ENCODE results near the gene ZBTB7C.

ZBTB7C gene

GRCh38 chr18:48417985-48418384 is 8.8 kb upstream of the ZBTB7C start:
- no peak for DNase-seq

- DNase-seq, result no peak
Observed at GRCh38 chr18:48413342-48413741, 4.2 kb upstream of the ZBTB7C start.

GRCh38 chr18:48412339-48412929 is 3.3 kb upstream of the ZBTB7C start:
- no peak for DNase-seq

- DNase-seq, result peak; percentile 89
Observed at GRCh38 chr18:48410095-48410920, 1.1 kb upstream of the ZBTB7C start.

GRCh38 chr18:48409591-48410094 is 460 bp upstream of the ZBTB7C start:
- DNase-seq, result no peak

GRCh38 chr18:48408111-48408726 is 964 bp downstream of the ZBTB7C start:
- DNase-seq, result no peak

- no peak for DNase-seq
Observed at GRCh38 chr18:48407358-48407757, 1.8 kb downstream of the ZBTB7C start.

- DNase-seq, result no peak
Observed at GRCh38 chr18:48405978-48406377, 3.2 kb downstream of the ZBTB7C start.

- DNase-seq, result no peak
Observed at GRCh38 chr18:48404716-48405507, 4.3 kb downstream of the ZBTB7C start.

GRCh38 chr18:48402953-48403352 is 6.2 kb downstream of the ZBTB7C start:
- no peak for DNase-seq

GRCh38 chr18:48399303-48400075 is 9.7 kb downstream of the ZBTB7C start:
- DNase-seq, result no peak

- no peak for DNase-seq
Observed at GRCh38 chr18:48398074-48398473, 11.1 kb downstream of the ZBTB7C start.

GRCh38 chr18:48397021-48397420 is 12.2 kb downstream of the ZBTB7C start:
- no peak for DNase-seq

- DNase-seq, result no peak
Observed at GRCh38 chr18:48396561-48396960, 12.6 kb downstream of the ZBTB7C start.

GRCh38 chr18:48395646-48396045 is 13.5 kb downstream of the ZBTB7C start:
- DNase-seq, result no peak

- no peak for DNase-seq
Observed at GRCh38 chr18:48394176-48394575, 15.0 kb downstream of the ZBTB7C start.

- DNase-seq, result no peak
Observed at GRCh38 chr18:48393776-48394175, 15.4 kb downstream of the ZBTB7C start.

GRCh38 chr18:48393170-48393569 is 16.0 kb downstream of the ZBTB7C start:
- no peak for DNase-seq

GRCh38 chr18:48392268-48392667 is 16.9 kb downstream of the ZBTB7C start:
- no peak for DNase-seq

GRCh38 chr18:48391868-48392267 is 17.3 kb downstream of the ZBTB7C start:
- no peak for DNase-seq

GRCh38 chr18:48390641-48391040 is 18.5 kb downstream of the ZBTB7C start:
- no peak for DNase-seq

GRCh38 chr18:48388478-48388877 is 20.7 kb downstream of the ZBTB7C start:
- DNase-seq, result no peak
